ENCODE data around the gene TBC1D14.

Gene TBC1D14

GRCh38 chr4:7034262-7035081 lies 124.8 kb downstream of the TBC1D14 start:
- DNase-seq: no peak
- Mint-ChIP-seq H3K27ac (no peak overlapping the region), H3K9me3 (no peaks in the 10 kb centered on the region), H3K36me3 (ENCODE audit: low read depth) (peaks cover 4% of the 10 kb centered on the region), H3K4me3 (no peak overlapping the region), H3K27me3 (no peaks in the 10 kb centered on the region), H3K4me1 (peaks cover 3% of the 10 kb centered on the region)
- no peak for ATAC-seq

DNA sequence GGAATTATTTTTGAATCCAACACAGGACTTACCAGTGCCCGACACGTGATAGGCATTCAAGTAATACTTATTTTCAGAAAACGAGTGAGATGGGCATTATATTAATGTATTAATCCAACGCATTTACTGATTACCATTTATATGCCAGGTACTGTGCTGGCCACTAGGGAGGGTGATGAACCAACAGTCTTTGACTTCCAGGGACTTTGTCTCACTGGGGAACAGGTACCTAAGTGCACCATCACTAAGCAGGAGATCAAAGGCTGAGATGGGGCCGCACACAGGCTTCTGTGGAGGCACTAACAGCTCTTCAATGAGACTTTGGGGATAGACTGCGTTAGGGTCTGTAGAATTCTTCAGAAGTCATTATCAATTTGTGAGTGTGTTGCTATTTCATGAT lies 127.8 kb downstream of the TBC1D14 start:
- H3K4me1 Mint-ChIP-seq: peaks cover 5% of the 10 kb centered on the region
- H3K36me3 Mint-ChIP-seq (ENCODE audit: low read depth): no peaks in the 10 kb centered on the region
- DNase-seq: no peak
- H3K27me3 Mint-ChIP-seq: peaks cover 4% of the 10 kb centered on the region
- no peak overlapping the region for H3K27ac Mint-ChIP-seq
- H3K9me3 Mint-ChIP-seq: no peaks in the 10 kb centered on the region
- ATAC-seq: no peak
- no peak overlapping the region for H3K4me3 Mint-ChIP-seq

DNA sequence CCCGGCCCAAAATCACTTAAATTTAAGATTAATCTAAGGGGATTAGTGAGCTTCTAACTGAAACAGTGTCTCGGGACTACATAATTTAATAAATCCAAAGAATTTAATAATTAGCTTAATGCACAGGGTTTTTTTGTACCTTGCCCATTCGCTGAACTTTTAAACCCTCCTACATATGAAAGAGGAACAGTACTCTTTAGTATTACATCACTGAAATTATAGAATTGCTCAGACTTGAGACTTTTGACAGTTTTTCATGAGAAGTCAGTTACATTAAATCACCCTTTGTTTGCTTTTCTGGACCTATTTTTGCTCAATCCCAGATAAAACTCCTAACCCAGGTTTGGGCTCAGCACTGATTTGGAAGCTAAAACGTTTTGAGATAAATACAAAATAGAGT lies 131.1 kb downstream of the TBC1D14 start:
- no peak overlapping the region for H3K4me3 Mint-ChIP-seq
- H3K9me3 Mint-ChIP-seq: no peaks in the 10 kb centered on the region
- no peaks in the 10 kb centered on the region for H3K36me3 Mint-ChIP-seq (ENCODE audit: low read depth)
- no peak for DNase-seq
- H3K4me1 Mint-ChIP-seq: peaks cover 24% of the 10 kb centered on the region
- ATAC-seq: no peak
- H3K27me3 Mint-ChIP-seq: peaks cover 4% of the 10 kb centered on the region
- H3K27ac Mint-ChIP-seq: no peak overlapping the region

GRCh38 chr4:7041246-7041645 lies 131.6 kb downstream of the TBC1D14 start:
- Mint-ChIP-seq H3K27ac (no peak overlapping the region), H3K9me3 (no peaks in the 10 kb centered on the region), H3K4me3 (no peak overlapping the region), H3K27me3 (peaks cover 4% of the 10 kb centered on the region), H3K4me1 (peaks cover 28% of the 10 kb centered on the region), H3K36me3 (ENCODE audit: low read depth) (no peaks in the 10 kb centered on the region)
- no peak for ATAC-seq
- no peak for DNase-seq

DNA sequence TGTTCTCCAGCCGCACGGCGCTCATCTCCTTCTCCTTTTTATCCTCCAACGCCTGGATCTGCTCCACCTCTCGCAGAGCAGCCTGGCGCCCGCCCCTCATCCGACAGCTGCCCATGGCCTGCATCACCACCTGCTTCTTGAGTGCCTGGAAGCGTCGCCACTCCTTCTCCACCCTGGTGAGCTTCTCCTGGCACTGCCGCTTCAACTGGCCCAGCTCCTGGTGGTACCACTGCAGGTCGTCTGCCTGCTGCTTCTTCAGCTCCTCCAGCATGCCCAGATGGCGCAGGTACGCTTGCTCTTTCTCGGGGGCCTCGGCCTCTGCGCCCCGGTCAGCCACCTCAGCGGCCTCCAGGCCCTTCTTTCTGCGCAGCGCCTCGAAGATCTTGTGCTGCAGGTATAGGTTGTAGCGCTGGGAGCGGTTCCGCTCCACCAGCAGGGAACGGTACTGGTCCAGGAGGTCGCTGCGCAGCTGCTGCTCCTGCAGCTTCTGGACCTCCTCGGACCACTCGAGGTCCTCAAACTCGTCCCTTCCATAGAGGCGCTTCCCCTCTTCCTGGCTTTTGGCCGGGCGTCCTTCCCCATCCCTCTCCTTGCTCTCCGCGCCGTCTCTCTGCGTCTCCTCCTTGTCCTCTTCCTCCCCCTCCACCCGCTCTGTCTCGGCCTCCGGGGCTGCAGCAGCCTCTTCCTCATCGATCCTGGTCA lies 132.3 kb downstream of the TBC1D14 start:
- Mint-ChIP-seq H3K9me3 (no peaks in the 10 kb centered on the region), H3K27me3 (peaks cover 4% of the 10 kb centered on the region), H3K4me1 (peaks cover 33% of the 10 kb centered on the region), H3K4me3 (peak overlapping the region; percentile 71), H3K36me3 (ENCODE audit: low read depth) (no peaks in the 10 kb centered on the region), H3K27ac (no peak overlapping the region)
- DNase-seq (no peak), ATAC-seq (no peak)

GRCh38 chr4:7042503-7043283 lies 133.1 kb downstream of the TBC1D14 start:
- peaks cover 39% of the 10 kb centered on the region for H3K4me1 Mint-ChIP-seq
- peak overlapping the region; percentile 85 for H3K4me3 Mint-ChIP-seq

DNA sequence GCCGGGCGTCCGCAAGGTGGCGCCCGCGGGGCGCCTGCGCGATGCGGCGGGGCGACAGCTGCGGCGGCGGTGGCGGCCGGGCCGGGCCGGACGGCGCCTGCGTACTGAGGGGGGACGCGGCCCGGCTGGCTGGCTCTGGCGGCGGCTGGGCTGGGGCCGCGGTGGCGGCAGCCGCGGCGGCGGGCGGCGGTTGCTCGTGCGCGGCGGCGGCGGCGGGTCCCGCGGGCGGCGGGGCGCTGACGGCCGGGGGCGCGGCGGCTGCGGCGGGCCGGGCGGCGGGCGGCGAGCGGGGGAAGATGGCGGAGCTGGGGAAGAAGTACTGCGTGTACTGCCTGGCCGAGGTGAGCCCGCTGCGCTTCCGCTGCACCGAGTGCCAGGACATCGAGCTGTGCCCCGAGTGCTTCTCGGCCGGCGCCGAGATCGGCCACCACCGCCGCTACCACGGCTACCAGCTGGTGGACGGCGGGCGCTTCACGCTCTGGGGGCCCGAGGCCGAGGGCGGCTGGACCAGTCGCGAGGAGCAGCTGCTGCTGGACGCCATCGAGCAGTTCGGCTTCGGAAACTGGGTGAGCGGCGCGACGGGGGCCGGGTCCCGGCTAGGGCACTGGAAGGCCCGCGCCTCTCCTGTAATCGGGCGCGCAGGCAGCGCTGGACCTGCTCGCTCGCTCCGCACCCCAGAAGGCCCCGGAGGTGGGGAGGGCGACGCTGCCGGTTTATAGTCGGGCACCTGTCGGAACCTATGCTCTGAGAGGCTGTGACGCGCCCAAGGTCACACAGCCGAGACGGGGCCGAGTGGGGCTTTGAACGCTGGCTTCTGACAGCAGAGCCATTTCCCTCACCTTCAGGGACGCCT lies 133.9 kb downstream of the TBC1D14 start, which contains the start of gene TADA2B:
Gene TADA2B, plus strand, starts transcription at position 89 of the 853 bp plus-strand sequence. Its CDS starts 208 bp downstream, at position 297.
- peak; percentile 46 for ATAC-seq
- Mint-ChIP-seq H3K27me3 (peaks cover 4% of the 10 kb centered on the region), H3K36me3 (ENCODE audit: low read depth) (no peaks in the 10 kb centered on the region), H3K27ac (peak within 1 kb of the TSS; percentile 65), H3K9me3 (no peaks in the 10 kb centered on the region), H3K4me1 (peaks cover 39% of the 10 kb centered on the region), H3K4me3 (peak within 1 kb of the TSS; percentile 85)
- peak; percentile 52 for DNase-seq

More at GRCh38 chr4:7042503-7043283, 133.1 kb downstream of the TBC1D14 start:
- Mint-ChIP-seq H3K27ac (peak overlapping the region; percentile 65), H3K36me3 (ENCODE audit: low read depth) (no peaks in the 10 kb centered on the region), H3K27me3 (peaks cover 4% of the 10 kb centered on the region), H3K9me3 (no peaks in the 10 kb centered on the region)
- peak; percentile 95 for DNase-seq
- peak; percentile 89 for ATAC-seq

DNA sequence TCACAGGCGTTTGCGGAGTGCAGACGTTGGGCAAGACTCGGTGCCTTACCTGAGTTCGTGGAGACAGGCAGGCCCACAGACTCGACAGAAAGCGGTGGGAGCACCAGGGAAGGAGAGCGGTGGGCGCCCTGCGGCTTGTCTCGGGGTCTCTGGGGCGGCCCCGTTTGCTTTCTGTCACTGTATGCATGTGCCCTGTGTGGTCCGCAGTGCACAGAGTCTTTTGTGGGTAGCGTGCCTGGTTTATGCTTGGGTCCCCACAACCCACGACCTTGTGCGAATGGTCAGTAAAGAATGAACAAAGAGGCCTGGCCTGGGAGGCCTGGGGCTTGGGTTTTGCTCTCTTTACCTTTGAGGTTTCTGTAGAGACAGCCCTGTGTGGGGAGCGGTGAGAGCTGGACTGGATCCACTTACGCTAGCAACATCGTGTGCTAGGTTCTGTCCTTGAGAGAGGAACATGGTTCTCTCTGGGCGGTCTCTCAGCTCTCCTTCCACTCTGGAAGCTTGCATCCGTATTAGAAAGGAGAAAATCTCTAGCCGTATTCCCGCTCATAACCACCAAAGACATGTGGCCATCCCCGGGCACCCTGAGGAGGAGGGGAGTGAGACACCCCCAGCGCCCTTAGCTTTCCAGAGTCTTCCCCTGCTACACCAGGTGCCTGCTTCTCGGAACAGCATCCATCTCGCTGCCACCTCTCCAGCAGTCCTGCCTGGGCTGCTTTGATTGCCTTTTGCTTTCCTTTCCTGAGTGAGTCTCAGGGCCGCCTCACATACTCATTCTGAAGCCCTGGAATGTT lies 134.7 kb downstream of the TBC1D14 start:
- DNase-seq: no peak
- H3K36me3 Mint-ChIP-seq (ENCODE audit: low read depth): no peaks in the 10 kb centered on the region

GRCh38 chr4:7045553-7045952 lies 135.9 kb downstream of the TBC1D14 start:
- no peaks in the 10 kb centered on the region for H3K9me3 Mint-ChIP-seq
- no peaks in the 10 kb centered on the region for H3K36me3 Mint-ChIP-seq (ENCODE audit: low read depth)
- H3K27me3 Mint-ChIP-seq: peaks cover 4% of the 10 kb centered on the region
- ATAC-seq (no peak), DNase-seq (no peak)
- H3K27ac Mint-ChIP-seq: no peak overlapping the region
- peak overlapping the region; percentile 84 for H3K4me3 Mint-ChIP-seq
- peaks cover 43% of the 10 kb centered on the region for H3K4me1 Mint-ChIP-seq

More for the DNA sequence above, 134.7 kb downstream of the TBC1D14 start:
- H3K4me3 Mint-ChIP-seq: peak overlapping the region; percentile 84
- peaks cover 4% of the 10 kb centered on the region for H3K27me3 Mint-ChIP-seq
- peaks cover 43% of the 10 kb centered on the region for H3K4me1 Mint-ChIP-seq
- H3K27ac Mint-ChIP-seq: peak overlapping the region; percentile 56
- no peaks in the 10 kb centered on the region for H3K9me3 Mint-ChIP-seq
- no peak for ATAC-seq

DNA sequence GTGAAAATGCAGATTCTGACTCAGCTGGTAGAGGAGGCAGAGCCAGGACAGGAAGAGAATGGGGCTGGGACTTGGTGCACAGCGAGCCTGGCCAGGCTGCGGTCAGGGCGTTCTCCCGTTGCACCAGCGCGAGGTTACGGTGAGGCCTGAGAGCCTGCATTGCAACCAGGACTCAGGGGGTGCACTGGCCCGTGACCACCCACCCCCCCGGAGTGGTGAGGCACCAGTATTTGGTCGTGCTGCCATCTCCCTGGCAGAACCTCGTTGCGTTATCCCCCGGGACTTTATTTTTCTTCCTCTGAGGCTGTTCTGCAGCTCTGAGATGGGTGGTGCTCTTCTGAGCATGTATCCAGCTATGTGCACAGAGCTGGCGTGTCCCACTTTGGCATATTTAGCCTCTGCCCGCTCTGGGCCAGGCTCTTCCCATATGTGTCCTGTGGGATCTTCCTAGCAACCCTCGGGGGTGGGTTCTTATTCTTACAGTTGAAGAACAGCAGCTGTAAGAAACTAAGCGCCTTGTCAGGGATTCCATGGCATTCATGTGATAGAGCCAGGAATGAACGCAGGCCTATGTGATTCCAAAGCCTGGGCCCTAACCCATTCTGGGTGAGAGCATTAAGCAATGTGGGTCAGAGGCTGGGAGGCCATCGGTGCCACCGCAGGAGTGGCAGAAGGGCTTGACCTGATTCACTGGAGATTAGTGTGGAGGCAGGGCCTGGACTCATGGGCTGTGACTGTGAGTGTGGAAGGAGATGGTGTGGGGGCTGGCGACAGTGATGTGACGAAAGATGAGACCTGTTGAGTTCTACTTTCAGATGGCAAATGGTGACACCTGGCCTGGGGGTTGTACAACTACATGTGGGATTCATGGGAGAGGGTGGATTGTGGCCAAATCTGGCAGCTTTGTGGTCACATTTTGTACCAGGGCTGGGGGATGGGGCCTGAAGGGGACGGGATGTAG lies 136.6 kb downstream of the TBC1D14 start:
- Mint-ChIP-seq H3K4me3 (peak overlapping the region; percentile 84), H3K27ac (peak overlapping the region; percentile 23), H3K36me3 (ENCODE audit: low read depth) (no peaks in the 10 kb centered on the region)

DNA sequence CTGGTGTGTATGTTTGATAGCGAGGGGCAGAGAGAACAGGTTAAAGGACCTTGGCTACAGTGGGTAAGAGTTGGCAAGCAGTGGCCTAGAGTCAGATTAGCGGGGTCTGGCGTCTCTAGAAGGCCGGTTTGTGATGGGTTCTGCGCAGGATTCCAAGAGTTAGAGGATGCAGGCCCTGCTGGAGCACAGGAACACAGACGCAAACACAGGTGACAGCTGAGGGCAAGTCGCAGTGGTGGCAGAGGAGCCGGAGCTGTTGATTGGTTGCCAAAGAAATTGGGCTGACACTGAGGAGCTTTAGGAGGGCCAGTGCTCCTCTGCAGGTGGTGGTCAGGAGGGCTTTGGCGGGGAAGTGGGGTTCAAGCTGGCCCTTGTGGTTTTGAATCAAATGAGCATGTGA lies 137.3 kb downstream of the TBC1D14 start:
- peak overlapping the region; percentile 23 for H3K27ac Mint-ChIP-seq
- H3K36me3 Mint-ChIP-seq (ENCODE audit: low read depth): no peaks in the 10 kb centered on the region
- no peak for ATAC-seq
- H3K27me3 Mint-ChIP-seq: peaks cover under 1% of the 10 kb centered on the region
- no peaks in the 10 kb centered on the region for H3K9me3 Mint-ChIP-seq
- peaks cover 43% of the 10 kb centered on the region for H3K4me1 Mint-ChIP-seq
- H3K4me3 Mint-ChIP-seq: no peak overlapping the region
- no peak for DNase-seq

More for the DNA sequence above, 136.6 kb downstream of the TBC1D14 start:
- Mint-ChIP-seq H3K27me3 (peaks cover 4% of the 10 kb centered on the region), H3K4me1 (peaks cover 43% of the 10 kb centered on the region), H3K9me3 (no peaks in the 10 kb centered on the region)
- DNase-seq (no peak), ATAC-seq (no peak)

- H3K27me3 Mint-ChIP-seq: no peaks in the 10 kb centered on the region
- ATAC-seq: no peak
- no peak for DNase-seq
- no peaks in the 10 kb centered on the region for H3K9me3 Mint-ChIP-seq
- peaks cover 52% of the 10 kb centered on the region for H3K4me1 Mint-ChIP-seq
- no peaks in the 10 kb centered on the region for H3K36me3 Mint-ChIP-seq (ENCODE audit: low read depth)
- no peak overlapping the region for H3K4me3 Mint-ChIP-seq
- no peak overlapping the region for H3K27ac Mint-ChIP-seq
Observed at GRCh38 chr4:7048642-7049041, 139.0 kb downstream of the TBC1D14 start.

All from activated naive CD8-positive, alpha-beta T cell treated with anti-CD3 and anti-CD28 coated beads, Interleukin-2, amount 50 U/mL, for 24 hours (primary cell).